ENCODE results near the gene GIMAP5. TPM values are rescaled to one million over a fixed set of nuclear protein-coding genes. Genes with fewer than 3 reads are reported as not detected.

GIMAP5 gene
- polyA plus RNA-seq, 1 donor from 2014 or later, result not detected

- H3K4me2 ChIP-seq (ENCODE audit: low read length), result no peak overlapping the region
- no peaks in the 10 kb centered on the region for H4K20me1 ChIP-seq (ENCODE audit: insufficient read depth)
- H3K9me2 ChIP-seq (ENCODE audit: insufficient read depth, low read length), result no peaks in the 10 kb centered on the region
- H3K36me3 ChIP-seq (ENCODE audit: insufficient read depth, low read length), result no peaks in the 10 kb centered on the region
- H3K27ac ChIP-seq (ENCODE audit: low read length), result no peak overlapping the region
- no peaks in the 10 kb centered on the region for H3K9me3 ChIP-seq (ENCODE audit: low read length)
- no peaks in the 10 kb centered on the region for H3F3A ChIP-seq (ENCODE audit: insufficient read depth, low read length, poor library complexity, severe bottlenecking)
- TF ChIP-seq SMC3 (conservative IDR thresholded peaks at IDR 0.05; ENCODE audit: poor library complexity), result no peak
- TF ChIP-seq EZH2 (IDR thresholded peaks at IDR 0.05; ENCODE audit: borderline replicate concordance, insufficient read depth, low read length, poor library complexity, severe bottlenecking), result no peak
- TF ChIP-seq REST (IDR thresholded peaks at IDR 0.05; ENCODE audit: borderline replicate concordance), result no peak
- TF ChIP-seq MXI1 (conservative IDR thresholded peaks at IDR 0.05; ENCODE audit: poor library complexity, severe bottlenecking), result no peak
- no peak for TF ChIP-seq RAD21 (conservative IDR thresholded peaks at IDR 0.05)
- no peak for TF ChIP-seq EP300 (conservative IDR thresholded peaks at IDR 0.05; ENCODE audit: poor library complexity, severe bottlenecking)
- no peak for TF ChIP-seq POLR2AphosphoS5 (IDR thresholded peaks at IDR 0.05)
- TF ChIP-seq TAF1 (IDR thresholded peaks at IDR 0.05; ENCODE audit: low read depth), result no peak
- no peak for TF ChIP-seq CTCF (IDR thresholded peaks at IDR 0.05; ENCODE audit: poor library complexity, severe bottlenecking)
- no peak overlapping the region for H3K9ac ChIP-seq (ENCODE audit: low read length)
- H3K27me3 ChIP-seq (ENCODE audit: insufficient read depth, low read depth, low read length), result no peaks in the 10 kb centered on the region
- no peaks in the 10 kb centered on the region for H3K79me2 ChIP-seq (replicated peaks; ENCODE audit: insufficient read depth, low read length)
- H2AFZ ChIP-seq (ENCODE audit: low read depth, low read length), result no peak overlapping the region
- H3K4me3 ChIP-seq (ENCODE audit: low read length), result no peak overlapping the region
These were observed 7.9 kb downstream of the GIMAP5 start for GRCh38 chr7:150745086-150745485.

GRCh38 chr7:150745876-150746275, 8.7 kb downstream of the GIMAP5 start:
- Histone ChIP-seq H3F3A (ENCODE audit: insufficient read depth, low read length, poor library complexity, severe bottlenecking) (no peaks in the 10 kb centered on the region), H4K20me1 (ENCODE audit: insufficient read depth) (no peaks in the 10 kb centered on the region), H3K36me3 (ENCODE audit: insufficient read depth, low read length) (no peaks in the 10 kb centered on the region), H3K9ac (ENCODE audit: low read length) (no peak overlapping the region), H3K4me3 (ENCODE audit: low read length) (no peak overlapping the region), H2AFZ (ENCODE audit: low read depth, low read length) (no peak overlapping the region), H3K4me2 (ENCODE audit: low read length) (no peak overlapping the region), H3K27ac (ENCODE audit: low read length) (no peak overlapping the region), H3K27me3 (ENCODE audit: insufficient read depth, low read depth, low read length) (no peaks in the 10 kb centered on the region), H3K9me3 (ENCODE audit: low read length) (no peaks in the 10 kb centered on the region), H3K9me2 (ENCODE audit: insufficient read depth, low read length) (no peaks in the 10 kb centered on the region), H3K79me2 (replicated peaks; ENCODE audit: insufficient read depth, low read length) (no peaks in the 10 kb centered on the region)
- no peak for TF ChIP-seq TAF1 (IDR thresholded peaks at IDR 0.05; ENCODE audit: low read depth)
- TF ChIP-seq EZH2 (IDR thresholded peaks at IDR 0.05; ENCODE audit: borderline replicate concordance, insufficient read depth, low read length, poor library complexity, severe bottlenecking), result no peak
- TF ChIP-seq EP300 (conservative IDR thresholded peaks at IDR 0.05; ENCODE audit: poor library complexity, severe bottlenecking), result no peak
- TF ChIP-seq RAD21 (conservative IDR thresholded peaks at IDR 0.05), result no peak
- no peak for TF ChIP-seq CTCF (IDR thresholded peaks at IDR 0.05; ENCODE audit: poor library complexity, severe bottlenecking)
- TF ChIP-seq MXI1 (conservative IDR thresholded peaks at IDR 0.05; ENCODE audit: poor library complexity, severe bottlenecking), result no peak
- TF ChIP-seq REST (IDR thresholded peaks at IDR 0.05; ENCODE audit: borderline replicate concordance), result no peak
- TF ChIP-seq POLR2AphosphoS5 (IDR thresholded peaks at IDR 0.05), result no peak
